Measurements from ENCODE around the gene CD38. TPM values are rescaled to one million over a fixed set of nuclear protein-coding genes. Genes with fewer than 3 reads are reported as not detected.

CD38 gene
- total and polyA plus RNA-seq, 2 donors (not counting 1 experiment from before 2014, with no cell fraction given), result 0.02 TPM; not detected in 1

- TF ChIP-seq CTCF (conservative IDR thresholded peaks at IDR 0.05 in 1 of 2, IDR thresholded peaks at IDR 0.05 in 1 of 2; ENCODE audit: low read depth in 1 of 2, low read length in 2 of 2) (no peak), EZH2 (IDR thresholded peaks at IDR 0.05; ENCODE audit: low read length, missing control alignments) (no peak)
- Histone ChIP-seq H3K79me2 (ENCODE audit: control insufficient read depth, insufficient read depth, low read length) (no peaks in the 10 kb centered on the region), H4K20me1 (ENCODE audit: control insufficient read depth, extremely low read depth, insufficient read depth, low read length) (no peaks in the 10 kb centered on the region), H3K4me2 (ENCODE audit: extremely low read depth, insufficient read depth, low read length) (no peak overlapping the region), H3K9ac (ENCODE audit: insufficient read depth, low read length) (no peak overlapping the region), H3K27me3 (ENCODE audit: control insufficient read depth, insufficient read depth, low read length) (no peaks in the 10 kb centered on the region), H3K9me3 (ENCODE audit: control insufficient read depth, insufficient read depth, low read depth, low read length) (no peaks in the 10 kb centered on the region), H2AFZ (ENCODE audit: low read length) (no peak overlapping the region), H3K4me3 (replicated peaks in 1 of 4; ENCODE audit: control extremely low read depth in 1 of 4, insufficient read depth in 1 of 4, low read depth in 3 of 4, low read length in 4 of 4) (no peak overlapping the region), H3K36me3 (ENCODE audit: control insufficient read depth, insufficient read depth, low read length) (no peaks in the 10 kb centered on the region), H3K27ac (ENCODE audit: insufficient read depth, low read length) (no peak overlapping the region), H3K4me1 (ENCODE audit: control insufficient read depth, extremely low read depth, insufficient read depth, low read length) (no peaks in the 10 kb centered on the region)
- DNase-seq (ENCODE audit: low read depth in 2 of 2), result peak in 1 of 2 donors; percentile 31
Measured at GRCh38 chr4:15753786-15754185, 24.3 kb upstream of the CD38 start.

- no peaks in the 10 kb centered on the region for H3K27me3 ChIP-seq (ENCODE audit: control insufficient read depth, insufficient read depth, low read length)
- TF ChIP-seq EZH2 (IDR thresholded peaks at IDR 0.05; ENCODE audit: low read length, missing control alignments) (no peak), CTCF (conservative IDR thresholded peaks at IDR 0.05 in 1 of 2, IDR thresholded peaks at IDR 0.05 in 1 of 2; ENCODE audit: low read depth in 1 of 2, low read length in 2 of 2) (no peak)
- H2AFZ ChIP-seq (ENCODE audit: low read length), result no peak overlapping the region
- DNase-seq (ENCODE audit: low read depth in 2 of 2), result peak; percentile 44 to 88
- no peaks in the 10 kb centered on the region for H3K79me2 ChIP-seq (ENCODE audit: control insufficient read depth, insufficient read depth, low read length)
- no peak overlapping the region for H3K4me3 ChIP-seq (replicated peaks in 1 of 4; ENCODE audit: control extremely low read depth in 1 of 4, insufficient read depth in 1 of 4, low read depth in 3 of 4, low read length in 4 of 4)
- no peaks in the 10 kb centered on the region for H3K36me3 ChIP-seq (ENCODE audit: control insufficient read depth, insufficient read depth, low read length)
- H3K9ac ChIP-seq (ENCODE audit: insufficient read depth, low read length), result no peak overlapping the region
- H3K4me2 ChIP-seq (ENCODE audit: extremely low read depth, insufficient read depth, low read length), result no peak overlapping the region
- H3K4me1 ChIP-seq (ENCODE audit: control insufficient read depth, extremely low read depth, insufficient read depth, low read length), result no peaks in the 10 kb centered on the region
- no peak overlapping the region for H3K27ac ChIP-seq (ENCODE audit: insufficient read depth, low read length)
- no peaks in the 10 kb centered on the region for H3K9me3 ChIP-seq (ENCODE audit: control insufficient read depth, insufficient read depth, low read depth, low read length)
- H4K20me1 ChIP-seq (ENCODE audit: control insufficient read depth, extremely low read depth, insufficient read depth, low read length), result no peaks in the 10 kb centered on the region
Measured at GRCh38 chr4:15754323-15754722, 23.8 kb upstream of the CD38 start.

GRCh38 chr4:15755321-15756155 lies 22.6 kb upstream of the CD38 start:
- no peak for TF ChIP-seq EZH2 (IDR thresholded peaks at IDR 0.05; ENCODE audit: low read length, missing control alignments)
- no peak for TF ChIP-seq CTCF (conservative IDR thresholded peaks at IDR 0.05 in 1 of 2, IDR thresholded peaks at IDR 0.05 in 1 of 2; ENCODE audit: low read depth in 1 of 2, low read length in 2 of 2)
- H3K4me1 ChIP-seq (ENCODE audit: control insufficient read depth, extremely low read depth, insufficient read depth, low read length), result no peaks in the 10 kb centered on the region
- H3K79me2 ChIP-seq (ENCODE audit: control insufficient read depth, insufficient read depth, low read length), result no peaks in the 10 kb centered on the region
- H3K4me2 ChIP-seq (ENCODE audit: extremely low read depth, insufficient read depth, low read length), result no peak overlapping the region
- H3K27ac ChIP-seq (ENCODE audit: insufficient read depth, low read length), result no peak overlapping the region
- H3K36me3 ChIP-seq (ENCODE audit: control insufficient read depth, insufficient read depth, low read length), result no peaks in the 10 kb centered on the region
- no peaks in the 10 kb centered on the region for H3K9me3 ChIP-seq (ENCODE audit: control insufficient read depth, insufficient read depth, low read depth, low read length)
- DNase-seq (ENCODE audit: low read depth in 2 of 2), result peak; percentile 69 to 84
- H3K4me3 ChIP-seq (replicated peaks in 1 of 4; ENCODE audit: control extremely low read depth in 1 of 4, insufficient read depth in 1 of 4, low read depth in 3 of 4, low read length in 4 of 4), result no peak overlapping the region
- no peak overlapping the region for H3K9ac ChIP-seq (ENCODE audit: insufficient read depth, low read length)
- no peak overlapping the region for H2AFZ ChIP-seq (ENCODE audit: low read length)
- H4K20me1 ChIP-seq (ENCODE audit: control insufficient read depth, extremely low read depth, insufficient read depth, low read length), result no peaks in the 10 kb centered on the region
- H3K27me3 ChIP-seq (ENCODE audit: control insufficient read depth, insufficient read depth, low read length), result no peaks in the 10 kb centered on the region

All from fibroblast of lung (primary cell).